ENCODE data around the gene SYTL3.
A peak's percentile ranks its signal among the peaks of the same experiment; 100 is the strongest.

The SYTL3 gene

GRCh38 chr6:158706369-158706982, 56.6 kb downstream of the SYTL3 start:
- DNase-seq (ENCODE audit: low spot score) = peak; percentile 77
- H3K27ac ChIP-seq = peak overlapping the region; percentile 71 to 87
- no peak overlapping the region for H3K4me3 ChIP-seq

GRCh38 chr6:158707120-158707820, 57.4 kb downstream of the SYTL3 start:
- Histone ChIP-seq H3K27ac (peak overlapping the region; percentile 71 to 87), H3K4me3 (peak overlapping the region; percentile 28)
- TF ChIP-seq CTCF (IDR thresholded peaks at IDR 0.05) = no peak
- DNase-seq (ENCODE audit: low spot score) = peak; percentile 70

More at GRCh38 chr6:158706369-158706982, 56.6 kb downstream of the SYTL3 start:
- peak; percentile 21 for TF ChIP-seq CTCF (IDR thresholded peaks at IDR 0.05)

GRCh38 chr6:158707821-158708195, 58.0 kb downstream of the SYTL3 start:
- H3K27ac ChIP-seq = peak overlapping the region; percentile 71 to 87
- no peak for TF ChIP-seq CTCF (IDR thresholded peaks at IDR 0.05)
- peak; percentile 63 for DNase-seq (ENCODE audit: low spot score)
- peak overlapping the region; percentile 57 for H3K4me3 ChIP-seq

- DNase-seq (ENCODE audit: low spot score) = peak; percentile 75
- H3K27ac ChIP-seq = peak overlapping the region; percentile 71 to 87
- TF ChIP-seq CTCF (IDR thresholded peaks at IDR 0.05) = no peak
- peak overlapping the region; percentile 57 for H3K4me3 ChIP-seq
Measured at GRCh38 chr6:158708239-158708638, 58.4 kb downstream of the SYTL3 start.

- TF ChIP-seq CTCF (IDR thresholded peaks at IDR 0.05) = no peak
- H3K4me3 ChIP-seq = no peak overlapping the region
- no peak for DNase-seq (ENCODE audit: low spot score)
- no peak overlapping the region for H3K27ac ChIP-seq
Measured at GRCh38 chr6:158709809-158710208, 60.0 kb downstream of the SYTL3 start.

- Histone ChIP-seq H3K4me3 (peak overlapping the region; percentile 18), H3K27ac (no peak overlapping the region)
- DNase-seq (ENCODE audit: low spot score) = no peak
- TF ChIP-seq CTCF (IDR thresholded peaks at IDR 0.05) = no peak
Measured at GRCh38 chr6:158711264-158711663, 61.4 kb downstream of the SYTL3 start.

GRCh38 chr6:158713469-158713868, 63.6 kb downstream of the SYTL3 start:
- DNase-seq (ENCODE audit: low spot score) = no peak
- Histone ChIP-seq H3K27ac (no peak overlapping the region), H3K4me3 (no peak overlapping the region)
- no peak for TF ChIP-seq CTCF (IDR thresholded peaks at IDR 0.05)

Data from coronary artery (tissue), 2 donors.